HG03457 (cell line): Measurements from ENCODE around the gene PDLIM3.
"Not testable (repeated sequence)": the region's sequence is repeated elsewhere in the genome, so short reads cannot be mapped to it uniquely, and the experiment has no call there.

Source experiments
- ATAC-seq: cut with Tn5 transposase; IDR thresholded peaks from one replicate; pipeline ENCODE4 v1.9.1; 2021; ENCODE audit warnings: moderate number of reproducible peaks; ENCODE audit not compliant: unreplicated experiment

Gene PDLIM3, protein sequence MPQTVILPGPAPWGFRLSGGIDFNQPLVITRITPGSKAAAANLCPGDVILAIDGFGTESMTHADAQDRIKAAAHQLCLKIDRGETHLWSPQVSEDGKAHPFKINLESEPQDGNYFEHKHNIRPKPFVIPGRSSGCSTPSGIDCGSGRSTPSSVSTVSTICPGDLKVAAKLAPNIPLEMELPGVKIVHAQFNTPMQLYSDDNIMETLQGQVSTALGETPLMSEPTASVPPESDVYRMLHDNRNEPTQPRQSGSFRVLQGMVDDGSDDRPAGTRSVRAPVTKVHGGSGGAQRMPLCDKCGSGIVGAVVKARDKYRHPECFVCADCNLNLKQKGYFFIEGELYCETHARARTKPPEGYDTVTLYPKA

GRCh38 chr4:185534866-185535611 lies at the start of gene PDLIM3:
PDLIM3 (minus strand) TSS chr4:185535507; CDS start chr4:185535434, 73 bp downstream.
- ATAC-seq = no peak

DNA sequence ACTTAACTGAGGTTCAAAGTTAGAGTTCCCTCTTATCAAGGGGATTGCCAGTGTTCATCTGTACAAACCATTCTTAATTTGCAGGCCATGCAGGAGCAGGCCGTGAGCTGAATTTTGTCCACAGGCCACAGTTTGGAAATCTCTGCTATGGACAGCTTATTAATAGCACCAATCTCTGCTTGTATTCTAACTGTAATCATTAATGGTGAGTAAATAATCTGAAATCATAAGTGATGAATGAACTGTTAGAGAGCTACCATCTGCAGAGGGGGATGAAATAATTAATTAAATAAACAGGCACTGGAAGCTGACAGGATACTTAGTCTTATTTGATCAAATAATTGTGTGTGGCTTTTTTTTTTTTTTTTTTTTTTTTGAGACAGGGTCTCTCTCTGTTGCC lies 48.5 kb upstream of the PDLIM3 start:
- no peak for ATAC-seq

DNA sequence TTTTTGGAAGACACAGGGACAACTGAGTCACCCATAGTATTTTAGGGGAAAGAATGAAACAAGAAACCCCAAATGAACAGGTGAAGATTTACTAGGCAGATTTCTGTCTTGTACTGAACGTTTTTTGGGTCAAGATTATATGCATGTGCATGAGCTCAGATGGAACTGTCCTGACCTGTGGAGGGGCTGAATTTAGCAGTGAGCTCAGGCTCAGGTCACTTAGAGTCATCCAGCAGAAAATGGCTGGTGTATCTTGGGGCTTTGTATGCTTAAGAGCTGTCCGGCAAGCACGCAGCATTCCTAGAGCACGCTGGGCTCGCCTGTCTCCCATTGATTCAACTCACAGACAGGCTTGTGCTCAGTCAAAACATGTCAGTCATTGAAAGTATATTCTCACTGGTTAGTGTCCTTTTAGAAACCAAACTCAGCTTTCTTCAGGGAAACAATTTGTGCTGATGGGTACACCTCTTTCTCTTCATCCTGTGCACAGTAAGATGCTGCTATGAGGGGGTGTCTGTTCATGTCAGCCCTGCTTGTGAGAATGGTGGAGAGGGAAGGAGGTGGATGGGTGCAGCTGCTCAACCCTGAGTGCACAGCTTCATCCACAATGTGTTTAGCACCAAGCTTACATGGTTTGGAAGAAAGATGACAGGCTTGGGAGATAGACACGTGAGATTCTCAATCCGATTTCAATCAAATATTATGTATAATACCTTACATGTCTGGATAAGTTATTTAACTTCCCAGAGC lies 47.5 kb upstream of the PDLIM3 start:
- no peak for ATAC-seq

GRCh38 chr4:185580699-185581098 lies 45.4 kb upstream of the PDLIM3 start:
- no peak for ATAC-seq

DNA sequence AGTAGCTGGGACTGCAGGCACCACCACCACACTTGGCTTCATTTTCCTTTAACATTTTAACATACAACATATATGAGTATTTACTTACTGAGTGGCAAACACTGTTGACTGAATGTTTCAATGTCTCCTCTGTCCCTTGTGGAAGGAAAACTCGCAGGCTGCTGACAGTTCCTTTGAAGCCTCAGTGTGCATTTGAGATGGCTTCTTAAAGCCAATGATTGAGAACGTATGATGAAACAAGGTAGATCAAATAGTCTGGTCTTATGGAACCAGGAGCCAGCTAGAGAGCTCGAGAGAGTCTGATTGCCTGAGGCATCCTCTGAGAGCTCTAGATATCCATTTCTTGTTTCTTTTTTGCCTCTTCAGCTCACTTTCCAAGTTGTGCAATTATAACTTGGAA lies 43.0 kb upstream of the PDLIM3 start:
- no peak for ATAC-seq

GRCh38 chr4:185576962-185577950 lies 41.9 kb upstream of the PDLIM3 start:
- no peak for ATAC-seq

GRCh38 chr4:185576314-185576961 lies 41.1 kb upstream of the PDLIM3 start:
- no peak for ATAC-seq

DNA sequence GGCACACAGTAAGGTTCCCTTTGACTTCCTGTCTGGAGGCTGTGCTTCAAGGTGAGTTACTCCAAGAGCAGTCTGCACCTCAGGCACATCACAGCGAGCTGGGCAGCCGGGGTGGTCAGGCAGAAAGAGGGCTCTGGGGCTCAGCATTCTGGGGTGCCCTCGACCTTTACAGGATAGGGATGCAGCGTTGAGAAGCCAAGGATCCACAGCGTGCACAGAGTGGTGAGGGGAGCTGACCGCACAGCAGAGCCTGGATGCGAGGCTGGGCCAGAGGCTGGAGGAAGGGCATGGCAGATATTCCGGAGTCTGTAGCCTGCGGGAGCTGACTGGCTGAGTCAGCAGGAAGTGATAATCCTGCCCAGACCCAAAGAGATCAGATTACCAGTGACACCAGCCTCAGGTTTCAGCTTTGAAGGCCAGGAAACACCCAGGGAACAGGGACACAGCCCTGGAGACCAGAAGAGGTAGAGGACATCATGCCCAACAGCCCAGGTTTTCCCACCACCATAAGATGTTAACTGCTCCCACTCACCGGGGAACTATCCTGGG lies 38.4 kb upstream of the PDLIM3 start:
- ATAC-seq = no peak

- no peak for ATAC-seq
These were observed 35.4 kb upstream of the PDLIM3 start for GRCh38 chr4:185570727-185571126.

- ATAC-seq = no peak
These were observed 32.4 kb upstream of the PDLIM3 start for GRCh38 chr4:185567381-185568376.

DNA sequence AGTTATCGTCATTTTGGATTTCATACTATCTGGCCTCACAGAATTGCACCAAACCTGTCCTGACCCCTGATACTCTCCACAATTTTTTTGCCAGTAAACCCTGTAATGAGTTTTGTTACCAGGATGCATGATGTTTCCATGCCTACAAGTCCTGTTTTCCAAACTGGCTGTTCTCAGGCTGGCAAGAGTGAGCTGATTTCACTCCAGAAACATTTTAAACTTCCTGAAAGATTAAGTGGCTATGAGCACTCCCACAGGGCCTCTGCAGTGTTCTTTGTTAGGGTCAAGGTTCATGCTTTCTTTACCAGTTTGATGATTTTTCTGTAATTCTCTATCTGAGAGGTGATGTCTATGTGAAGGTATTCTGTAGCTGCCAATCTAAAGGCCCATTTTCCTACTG lies 31.7 kb upstream of the PDLIM3 start:
- no peak for ATAC-seq

DNA sequence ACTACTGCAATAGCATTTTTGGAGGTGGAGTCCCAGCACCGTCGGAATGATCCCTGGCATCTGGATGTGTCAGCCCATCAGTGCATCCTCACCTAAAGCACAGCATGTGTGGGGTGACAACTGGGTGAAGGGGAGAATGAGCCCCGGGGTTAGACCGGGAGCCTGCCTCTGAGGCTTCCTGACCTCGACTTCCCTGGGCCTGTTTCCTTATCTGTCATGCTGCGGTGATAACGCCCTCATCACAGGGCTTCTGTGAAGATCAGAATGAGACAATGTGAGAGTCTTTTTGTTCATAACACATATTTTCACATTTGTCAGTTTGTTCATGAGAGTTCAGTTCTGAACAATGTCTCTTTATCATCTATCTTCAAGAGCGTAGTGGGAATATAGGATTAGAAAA lies 31.1 kb upstream of the PDLIM3 start:
- ATAC-seq = no peak

DNA sequence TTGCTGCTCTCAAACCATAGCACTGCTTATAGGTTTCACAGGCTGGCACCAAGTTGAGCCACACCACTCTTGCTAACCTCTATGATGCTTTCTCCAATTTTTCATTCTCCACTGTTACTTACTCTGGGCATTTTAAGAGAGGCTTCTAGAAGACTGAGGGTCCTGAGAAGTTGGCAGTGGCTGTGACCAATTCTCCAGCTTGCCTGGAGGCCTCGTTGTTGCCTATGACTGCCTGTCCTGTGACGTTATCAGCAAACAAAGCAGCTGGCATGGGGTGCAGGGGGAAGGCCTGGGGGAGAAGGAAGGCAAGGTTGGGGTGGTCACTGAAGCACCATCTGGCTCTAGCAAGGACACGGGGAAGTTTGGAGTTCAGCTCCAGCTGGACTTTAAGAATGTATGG lies 30.4 kb upstream of the PDLIM3 start:
- ATAC-seq = no peak

GRCh38 chr4:185564349-185564748 lies 29.0 kb upstream of the PDLIM3 start:
- ATAC-seq = no peak

DNA sequence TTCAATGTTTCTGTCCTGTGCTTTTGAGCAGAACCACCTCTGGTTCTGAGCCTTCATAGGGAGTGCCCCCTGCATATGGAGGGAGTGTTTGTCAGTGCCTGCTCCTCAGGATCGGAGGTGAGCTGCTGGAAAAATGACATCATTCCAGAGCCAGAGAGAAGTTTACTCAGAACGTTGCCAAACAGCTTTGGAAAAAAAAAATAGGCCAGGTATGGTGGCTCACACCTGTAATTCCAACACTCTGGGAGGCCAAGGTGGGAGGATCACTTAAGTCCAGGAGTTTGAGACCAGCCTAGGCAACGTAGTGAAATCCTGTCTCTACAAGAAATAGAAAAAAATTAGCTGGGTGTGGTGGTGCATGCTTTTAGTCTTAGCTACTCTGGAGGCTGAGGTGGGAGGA lies 27.2 kb upstream of the PDLIM3 start:
- ATAC-seq = no peak

GRCh38 chr4:185560316-185560715 lies 25.0 kb upstream of the PDLIM3 start:
- ATAC-seq = no peak

DNA sequence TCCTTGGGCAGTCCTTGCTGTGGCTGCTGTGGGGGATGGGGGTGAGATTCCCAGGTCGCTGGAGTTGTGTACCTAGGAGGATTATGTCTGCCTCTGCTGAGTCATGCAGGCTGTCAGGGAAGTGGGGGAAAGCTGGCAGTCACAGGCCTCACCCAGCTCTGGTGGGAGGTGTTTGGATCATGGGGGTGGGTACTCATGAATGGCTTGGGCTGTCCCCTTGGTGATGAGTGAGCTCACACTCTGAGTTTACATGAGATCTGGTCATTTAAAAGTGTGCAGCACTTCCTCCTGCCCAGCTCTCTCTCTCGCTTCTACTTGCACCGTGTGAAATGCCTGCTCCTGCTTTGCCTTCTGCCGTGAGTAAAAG lies 24.6 kb upstream of the PDLIM3 start:
- ATAC-seq = no peak

DNA sequence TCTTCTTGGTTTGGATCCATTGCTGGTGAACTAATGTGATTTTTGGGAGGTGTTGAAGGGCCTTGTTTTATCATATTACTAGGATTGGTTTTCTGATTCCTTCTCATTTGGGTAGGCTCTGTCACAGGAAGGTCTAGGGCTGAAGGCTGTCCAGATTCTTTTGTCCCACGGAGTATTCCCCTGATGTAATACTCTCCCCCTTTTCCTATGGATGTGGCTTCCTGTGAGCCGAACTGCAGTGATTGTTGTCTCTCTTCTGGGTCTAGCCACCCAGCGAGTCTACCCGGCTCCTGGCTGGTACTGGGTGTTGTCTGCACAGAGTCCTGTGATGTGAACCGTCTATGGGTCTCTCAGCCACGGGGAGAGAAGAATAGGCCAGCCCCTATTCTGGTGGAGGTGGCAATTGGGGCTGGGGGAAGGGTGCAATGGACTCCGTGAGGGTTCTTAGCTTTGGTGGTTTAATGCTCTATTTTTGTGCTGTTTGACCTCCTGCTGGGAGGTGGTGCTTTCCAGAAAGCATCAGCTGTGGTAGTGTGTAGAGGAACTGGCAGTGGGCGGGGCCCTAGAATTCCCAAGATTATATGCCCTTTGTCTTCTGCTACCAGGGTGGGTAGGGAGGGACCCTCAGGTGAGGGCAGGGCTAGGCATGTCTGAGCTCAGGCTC lies 24.1 kb upstream of the PDLIM3 start:
- not testable (repeated sequence) for ATAC-seq
